Testis (tissue), 2 donors: ENCODE measurements around the gene CARD19.

Experiments
- CTCF ChIP-seq, 3 experiments: fragments of 450-650 bp in 2 of 3; fragments of 200-600 bp in 1 of 3; sonication (generic) in 1 of 3; IDR thresholded peaks; one replicate each; pipeline ENCODE4 v1.5.1; 2016 to 2019; ENCODE audit warnings: antibody characterized with exemption in 3 of 3, mild to moderate bottlenecking in 2 of 3, moderate library complexity in 1 of 3
- POLR2A ChIP-seq: fragments of 450-650 bp; IDR thresholded peaks from one replicate; pipeline ENCODE4 v1.6.1; 2017; ENCODE audit warnings: antibody characterized with exemption, mild to moderate bottlenecking, moderate library complexity

GRCh38 chr9:93050231-93050630 is 45.8 kb upstream of the CARD19 start:
- TF ChIP-seq CTCF (IDR thresholded peaks at IDR 0.05) (no peak), POLR2A (no peak)
